Left lung (tissue), 10 donors: ENCODE data around the gene FRY. TPM values are rescaled to one million over a fixed set of nuclear protein-coding genes. Genes with fewer than 3 reads are reported as not detected.

Experiments used
- ATAC-seq: fragments of 200-7000 bp; cut with Tn5 transposase; one replicate; pipeline ENCODE4 v1.9.1; 2020; ENCODE audit warnings: moderate library complexity
- DNase-seq, 4 donors: peaks; one replicate each; pipeline ENCODE4 v3.0.0-alpha.2; 2013 to 2020
- H3K27ac ChIP-seq, 2 donors: fragments of 200-600 bp; sonication (generic) in 1 of 2; one replicate each; pipeline versions ENCODE4 v1.5.0 to v1.8.0; 2020 to 2021
- H3K27me3 ChIP-seq, 2 donors: fragments of 200-600 bp; sonication (generic) in 1 of 2; one replicate each; pipeline versions ENCODE4 v1.5.0 to v1.8.0; 2020 to 2021
- H3K36me3 ChIP-seq, 2 donors: fragments of 200-600 bp; sonication (generic) in 1 of 2; one replicate each; pipeline versions ENCODE4 v1.5.0 to v1.8.0; 2020 to 2021
- H3K4me1 ChIP-seq, 2 donors: fragments of 200-600 bp; one replicate each; pipeline ENCODE4 v1.8.0; 2021
- H3K4me3 ChIP-seq, 2 donors: fragments of 200-600 bp; sonication (generic) in 1 of 2; one replicate each; pipeline versions ENCODE4 v1.5.0 to v1.8.0; 2020 to 2021; ENCODE audit warnings: mild to moderate bottlenecking in 1 of 2
- H3K9me3 ChIP-seq, 2 donors: fragments of 200-600 bp; sonication (generic) in 1 of 2; one replicate each; pipeline versions ENCODE4 v1.5.0 to v1.8.0; 2020 to 2021
- intact Hi-C, 2 donors: fragments of 100-400 bp; cut with DNase I; formaldehyde crosslinking; loops; one replicate each; pipeline versions ENCODE4 v1.11.2 to v1.14.2; 2022
- polyA plus RNA-seq, 6 donors: library from polyadenylated mRNA; unstranded; fragments of 120-200 nt; gene quantifications; one replicate each; pipeline ENCODE4 v1.2.1, GENCODE V29; 2013; ENCODE audit not compliant: insufficient read length in 6 of 6
- total RNA-seq, 2 donors: library from RNA; stranded (reverse); fragmentation: NEBNext Ultra II Directional; extraction: Animal tissue kit (Norgen Biotek cat#: 25700); gene quantifications; one replicate each; pipeline ENCODE4 v1.2.1, GENCODE V29; 2021
- TF ChIP-seq, protein P1 (sequence below), 2 donors: fragments of 200-600 bp; sonication (generic) in 1 of 2; IDR thresholded peaks; one replicate each; pipeline versions ENCODE4 v1.5.0 to v1.8.0; 2021; ENCODE audit warnings: antibody characterized with exemption in 2 of 2
- donor health status: DM: no; HTN: yes; CAD: no.
- donor health status: DM: no; HTN: no; CAD: no.

FRY gene
- total and polyA plus RNA-seq, 8 donors = 41.6 to 53.4 (median 49.2) TPM

DNA sequence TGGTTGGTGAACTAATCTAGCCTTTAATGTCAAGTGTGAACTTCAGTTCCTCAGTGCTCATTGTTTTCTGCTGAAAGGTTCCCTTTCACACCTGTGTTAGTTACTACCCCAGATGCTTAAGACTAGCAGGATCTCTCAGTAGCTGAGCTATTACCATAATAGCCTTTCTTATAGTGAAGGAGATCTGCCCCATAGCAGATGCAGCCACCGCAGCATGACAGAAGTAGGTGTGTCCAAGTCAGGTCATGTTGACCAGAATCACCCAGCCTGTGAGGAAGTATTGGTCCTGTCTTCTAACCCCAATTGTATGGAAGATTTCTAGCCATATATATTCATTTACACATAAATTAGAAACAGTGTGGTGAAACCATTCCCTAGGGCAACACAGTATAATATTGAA, 246.3 kb downstream of the FRY start:
- Histone ChIP-seq H3K9me3 (no peaks in the 10 kb centered on the region), H3K27me3 (no peaks in the 10 kb centered on the region), H3K4me1 (no peaks in the 10 kb centered on the region), H3K36me3 (peaks cover 0 to 75% of the 10 kb centered on the region in 2 donors), H3K27ac (no peak overlapping the region), H3K4me3 (no peak overlapping the region)
- TF ChIP-seq, protein P1, sequence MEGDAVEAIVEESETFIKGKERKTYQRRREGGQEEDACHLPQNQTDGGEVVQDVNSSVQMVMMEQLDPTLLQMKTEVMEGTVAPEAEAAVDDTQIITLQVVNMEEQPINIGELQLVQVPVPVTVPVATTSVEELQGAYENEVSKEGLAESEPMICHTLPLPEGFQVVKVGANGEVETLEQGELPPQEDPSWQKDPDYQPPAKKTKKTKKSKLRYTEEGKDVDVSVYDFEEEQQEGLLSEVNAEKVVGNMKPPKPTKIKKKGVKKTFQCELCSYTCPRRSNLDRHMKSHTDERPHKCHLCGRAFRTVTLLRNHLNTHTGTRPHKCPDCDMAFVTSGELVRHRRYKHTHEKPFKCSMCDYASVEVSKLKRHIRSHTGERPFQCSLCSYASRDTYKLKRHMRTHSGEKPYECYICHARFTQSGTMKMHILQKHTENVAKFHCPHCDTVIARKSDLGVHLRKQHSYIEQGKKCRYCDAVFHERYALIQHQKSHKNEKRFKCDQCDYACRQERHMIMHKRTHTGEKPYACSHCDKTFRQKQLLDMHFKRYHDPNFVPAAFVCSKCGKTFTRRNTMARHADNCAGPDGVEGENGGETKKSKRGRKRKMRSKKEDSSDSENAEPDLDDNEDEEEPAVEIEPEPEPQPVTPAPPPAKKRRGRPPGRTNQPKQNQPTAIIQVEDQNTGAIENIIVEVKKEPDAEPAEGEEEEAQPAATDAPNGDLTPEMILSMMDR (IDR thresholded peaks at IDR 0.05) = no peak
- intact Hi-C loops = no loop called here
- DNase-seq (no peak), ATAC-seq (no peak)

- no peaks in the 10 kb centered on the region for H3K4me1 ChIP-seq
- H3K36me3 ChIP-seq = peaks cover 0 to 75% of the 10 kb centered on the region in 2 donors
- no peak for ATAC-seq
- H3K27ac ChIP-seq = no peak overlapping the region
- H3K9me3 ChIP-seq = no peaks in the 10 kb centered on the region
- TF ChIP-seq, protein P1 (IDR thresholded peaks at IDR 0.05) = no peak
- no peak overlapping the region for H3K4me3 ChIP-seq
- H3K27me3 ChIP-seq = no peaks in the 10 kb centered on the region
- intact Hi-C loops = no loop called here
- no peak for DNase-seq
Observed at GRCh38 chr13:32278426-32278825, 246.9 kb downstream of the FRY start.

GRCh38 chr13:32281096-32281495, 249.5 kb downstream of the FRY start:
- peaks cover 0 to 56% of the 10 kb centered on the region in 2 donors for H3K36me3 ChIP-seq
- TF ChIP-seq, protein P1 (IDR thresholded peaks at IDR 0.05) = no peak
- intact Hi-C loops = no loop called here

DNA sequence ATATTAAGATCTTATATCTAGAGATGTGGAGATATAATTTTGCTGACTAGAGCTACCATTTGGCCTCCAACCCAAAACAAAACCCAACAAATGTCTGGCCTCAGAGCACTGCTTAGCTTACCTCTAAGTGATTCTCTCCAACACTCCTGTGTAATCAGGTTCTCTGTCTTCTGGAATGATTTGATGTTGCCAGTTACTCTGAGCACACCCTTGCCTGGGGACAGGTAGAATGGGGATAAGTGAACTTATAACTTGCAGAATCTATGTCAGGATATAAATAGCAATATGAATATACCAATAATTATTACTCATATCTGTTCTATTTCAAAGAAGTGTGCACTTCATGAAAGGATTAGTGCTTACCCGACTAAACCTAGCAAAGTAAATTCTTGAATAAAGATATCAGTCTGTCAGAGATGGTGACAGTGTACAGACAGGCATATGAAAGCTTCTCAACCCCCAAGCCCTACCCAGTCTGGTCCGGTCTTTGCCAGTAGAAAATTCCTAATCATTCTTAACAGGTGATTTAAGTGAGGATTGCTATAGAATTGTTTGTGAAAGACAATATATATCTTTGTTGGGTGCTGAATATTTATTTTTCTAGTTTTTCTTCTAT, 250.6 kb downstream of the FRY start:
- intact Hi-C loops = no loop called here
- Histone ChIP-seq H3K36me3 (peaks cover 0 to 45% of the 10 kb centered on the region in 2 donors), H3K4me1 (peaks cover 5 to 6% of the 10 kb centered on the region in 2 donors), H3K27me3 (no peaks in the 10 kb centered on the region), H3K9me3 (no peaks in the 10 kb centered on the region), H3K27ac (no peak overlapping the region), H3K4me3 (no peak overlapping the region)
- DNase-seq (no peak), ATAC-seq (no peak)
- TF ChIP-seq, protein P1 (IDR thresholded peaks at IDR 0.05) = no peak

More at GRCh38 chr13:32281096-32281495, 249.5 kb downstream of the FRY start:
- Histone ChIP-seq H3K27ac (no peak overlapping the region), H3K4me3 (no peak overlapping the region), H3K9me3 (no peaks in the 10 kb centered on the region), H3K4me1 (peaks cover 5 to 6% of the 10 kb centered on the region in 2 donors), H3K27me3 (no peaks in the 10 kb centered on the region)
- no peak for ATAC-seq
- DNase-seq = no peak

GRCh38 chr13:32284927-32285632, 253.5 kb downstream of the FRY start:
- TF ChIP-seq, protein P1 (IDR thresholded peaks at IDR 0.05) = no peak
- ATAC-seq (peak; percentile 78), DNase-seq (peak in 1 of 4 donors; percentile 26)
- H3K27ac ChIP-seq = peak overlapping the region; percentile 15 to 30
- intact Hi-C loops = no loop called here
- H3K36me3 ChIP-seq = peaks cover 0 to 25% of the 10 kb centered on the region in 2 donors
- no peaks in the 10 kb centered on the region for H3K27me3 ChIP-seq
- H3K4me3 ChIP-seq = no peak overlapping the region
- H3K9me3 ChIP-seq = no peaks in the 10 kb centered on the region
- peaks cover 5 to 6% of the 10 kb centered on the region in 2 donors for H3K4me1 ChIP-seq
